ENCODE data around the gene ESF1. TPM values are rescaled to one million over a fixed set of nuclear protein-coding genes. Genes with fewer than 3 reads are reported as not detected.

ESF1 gene
- total and polyA plus RNA-seq, 8 donors = 4.7 to 22.0 (median 8.4) TPM

DNA sequence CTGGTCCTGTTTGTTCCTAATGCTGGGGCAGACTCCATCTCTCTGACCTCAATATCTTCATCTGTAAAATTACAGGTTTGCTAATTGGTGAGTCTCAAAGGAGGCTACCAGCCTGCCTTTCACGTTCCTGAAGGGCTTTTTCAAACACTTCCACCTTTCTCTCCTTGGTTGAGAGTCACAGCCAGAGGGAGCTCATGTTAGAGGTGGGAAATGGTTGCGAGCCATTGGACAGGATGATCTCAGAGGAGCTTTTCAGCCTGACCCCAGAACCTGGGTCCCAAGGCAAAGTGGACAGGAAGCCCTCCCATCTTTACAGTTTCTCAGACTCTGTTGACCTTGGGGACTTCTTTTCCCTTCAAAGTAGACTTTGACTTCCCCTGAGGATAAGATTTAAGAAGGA is 37.7 kb upstream of the ESF1 start:
- Histone ChIP-seq H3K36me3 (peaks cover 5 to 13% (median 12%) of the 10 kb centered on the region in 4 donors), H3K9me3 (no peaks in the 10 kb centered on the region), H3K4me3 (no peak overlapping the region), H3K27me3 (no peaks in the 10 kb centered on the region), H3K4me1 (peaks cover 0 to under 1% (median 0%) of the 10 kb centered on the region in 4 donors), H3K27ac (no peak overlapping the region)
- WGBS, 5 donors = 56 to 72% (median 64%) methylated on average over 2 of the region's 2 CpGs
- intact Hi-C loops (cut with DNase I; ENCODE audit: low total_unique reads) = no loop called here
- TF ChIP-seq POLR2A (IDR thresholded peaks at IDR 0.05) (no peak), EP300 (IDR thresholded peaks at IDR 0.05) (no peak), POLR2AphosphoS5 (IDR thresholded peaks at IDR 0.05) (no peak)
- TF ChIP-seq, protein P1, sequence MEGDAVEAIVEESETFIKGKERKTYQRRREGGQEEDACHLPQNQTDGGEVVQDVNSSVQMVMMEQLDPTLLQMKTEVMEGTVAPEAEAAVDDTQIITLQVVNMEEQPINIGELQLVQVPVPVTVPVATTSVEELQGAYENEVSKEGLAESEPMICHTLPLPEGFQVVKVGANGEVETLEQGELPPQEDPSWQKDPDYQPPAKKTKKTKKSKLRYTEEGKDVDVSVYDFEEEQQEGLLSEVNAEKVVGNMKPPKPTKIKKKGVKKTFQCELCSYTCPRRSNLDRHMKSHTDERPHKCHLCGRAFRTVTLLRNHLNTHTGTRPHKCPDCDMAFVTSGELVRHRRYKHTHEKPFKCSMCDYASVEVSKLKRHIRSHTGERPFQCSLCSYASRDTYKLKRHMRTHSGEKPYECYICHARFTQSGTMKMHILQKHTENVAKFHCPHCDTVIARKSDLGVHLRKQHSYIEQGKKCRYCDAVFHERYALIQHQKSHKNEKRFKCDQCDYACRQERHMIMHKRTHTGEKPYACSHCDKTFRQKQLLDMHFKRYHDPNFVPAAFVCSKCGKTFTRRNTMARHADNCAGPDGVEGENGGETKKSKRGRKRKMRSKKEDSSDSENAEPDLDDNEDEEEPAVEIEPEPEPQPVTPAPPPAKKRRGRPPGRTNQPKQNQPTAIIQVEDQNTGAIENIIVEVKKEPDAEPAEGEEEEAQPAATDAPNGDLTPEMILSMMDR (IDR thresholded peaks at IDR 0.05) = no peak
- no peak for DNase-seq

GRCh38 chr20:13821876-13822275 is 37.2 kb upstream of the ESF1 start:
- Histone ChIP-seq H3K9me3 (no peaks in the 10 kb centered on the region), H3K4me3 (no peak overlapping the region), H3K4me1 (peaks cover 0 to 6% (median 0%) of the 10 kb centered on the region in 4 donors), H3K27me3 (no peaks in the 10 kb centered on the region), H3K36me3 (peaks cover 10 to 19% (median 18%) of the 10 kb centered on the region in 4 donors), H3K27ac (no peak overlapping the region)
- WGBS, 5 donors = 81 to 89% (median 86%) methylated on average over 7 of the region's 7 CpGs
- TF ChIP-seq POLR2A (IDR thresholded peaks at IDR 0.05) (no peak), POLR2AphosphoS5 (IDR thresholded peaks at IDR 0.05) (no peak), EP300 (IDR thresholded peaks at IDR 0.05) (no peak)
- TF ChIP-seq, protein P1 (IDR thresholded peaks at IDR 0.05) = no peak
- intact Hi-C loops (cut with DNase I; ENCODE audit: low total_unique reads) = no loop called here
- DNase-seq = no peak

DNA sequence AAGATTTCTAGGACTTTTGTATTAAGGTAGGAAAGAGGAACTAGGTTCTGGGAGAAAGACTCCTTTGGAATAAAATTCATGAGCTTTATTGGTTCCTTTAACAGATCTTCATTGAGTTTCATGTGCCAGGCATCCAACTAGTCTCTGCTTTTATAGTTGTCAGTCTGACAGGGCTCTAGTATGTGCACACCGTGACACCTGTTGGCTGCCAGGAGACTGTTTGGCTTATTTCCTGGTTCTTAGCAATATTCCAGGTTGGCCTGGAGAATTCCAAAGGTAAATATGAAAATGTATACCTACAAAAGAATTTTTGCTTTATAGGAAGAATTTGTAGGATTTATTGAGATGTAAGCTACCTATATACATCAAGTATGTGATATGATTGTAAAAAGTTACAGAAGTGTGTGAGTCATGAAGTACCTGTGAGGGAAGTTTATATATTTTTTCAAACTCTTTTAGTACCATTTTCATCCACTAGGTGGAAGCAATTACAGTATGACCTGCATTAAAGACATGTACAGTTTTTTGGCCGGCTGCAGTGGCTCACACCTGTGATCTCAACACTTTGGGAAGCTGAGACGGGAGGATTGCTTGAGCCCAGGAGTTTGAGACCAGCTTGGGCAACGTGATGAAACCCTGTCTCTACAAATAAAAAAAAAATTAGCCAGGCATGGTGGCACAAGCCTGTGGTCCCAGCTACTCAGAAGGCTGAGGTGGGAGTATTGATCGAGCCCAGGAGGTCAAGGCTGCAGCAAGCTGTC is 35.3 kb upstream of the ESF1 start:
- Histone ChIP-seq H3K9me3 (no peaks in the 10 kb centered on the region), H3K27ac (peak overlapping the region in 1 of 5 donors; percentile 18), H3K4me1 (peaks cover 0 to 6% (median 0%) of the 10 kb centered on the region in 4 donors), H3K27me3 (no peaks in the 10 kb centered on the region), H3K4me3 (no peak overlapping the region), H3K36me3 (peaks cover 20 to 35% (median 34%) of the 10 kb centered on the region in 4 donors)
- WGBS, 5 donors = 29 to 36% (median 29%) methylated on average over 5 of the region's 5 CpGs
- TF ChIP-seq, protein P1 (IDR thresholded peaks at IDR 0.05) = peak in 5 of 7 experiments; percentile 39 to 74 (median 69)
- no peak for TF ChIP-seq POLR2AphosphoS5 (IDR thresholded peaks at IDR 0.05)
- no peak for TF ChIP-seq POLR2A (IDR thresholded peaks at IDR 0.05)
- intact Hi-C loops (cut with DNase I; ENCODE audit: low total_unique reads) = no loop called here
- peak; percentile 29 to 81 for DNase-seq

DNA sequence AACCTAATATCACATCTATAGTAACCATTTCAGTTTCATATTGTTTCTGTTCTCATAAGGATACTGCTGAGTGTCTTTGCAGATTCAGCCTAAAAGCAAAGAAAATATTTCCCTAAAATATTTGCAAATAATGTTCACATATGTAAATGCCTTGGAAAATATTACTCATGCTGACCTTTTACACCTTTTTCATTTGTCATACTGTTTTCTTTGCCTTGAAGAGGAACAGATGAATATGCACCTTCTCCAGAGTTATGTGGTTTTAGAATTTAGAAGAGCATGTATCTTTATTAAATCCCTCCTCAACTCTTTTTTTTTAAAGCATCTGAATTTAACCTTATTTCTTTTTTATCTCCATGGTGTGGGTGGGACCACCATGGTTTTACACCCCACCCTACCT is 32.6 kb upstream of the ESF1 start:
- TF ChIP-seq POLR2A (IDR thresholded peaks at IDR 0.05) (no peak), EP300 (IDR thresholded peaks at IDR 0.05) (no peak), POLR2AphosphoS5 (IDR thresholded peaks at IDR 0.05) (no peak)
- TF ChIP-seq, protein P1 (IDR thresholded peaks at IDR 0.05) = no peak
- Histone ChIP-seq H3K27me3 (no peaks in the 10 kb centered on the region), H3K4me3 (no peak overlapping the region), H3K36me3 (peaks cover 43 to 63% (median 61%) of the 10 kb centered on the region in 4 donors), H3K4me1 (peaks cover 0 to 6% (median 0%) of the 10 kb centered on the region in 4 donors), H3K27ac (no peak overlapping the region), H3K9me3 (no peaks in the 10 kb centered on the region)
- intact Hi-C loops (cut with DNase I; ENCODE audit: low total_unique reads) = no loop called here
- DNase-seq = no peak

Measured in stomach (tissue), 9 donors.